C4-2B (cell line): ENCODE measurements around the gene IFT25.

Experiments used
- CTCF ChIP-seq: fragments of 450-650 bp; conservative IDR thresholded peaks from 2 replicates; pipeline ENCODE4 v1.5.1; 2017; ENCODE audit warnings: mild to moderate bottlenecking
- ZFX ChIP-seq: fragments of 450-650 bp; IDR thresholded peaks from 2 replicates; pipeline ENCODE4 v1.6.1; 2017

- TF ChIP-seq CTCF (no peak), ZFX (no peak)
Measured at GRCh38 chr1:53947172-53947907, 1.8 kb upstream of the IFT25 start.
